T-cell (primary cell): Measurements from ENCODE around the gene MAMDC4. TPM values are rescaled to one million over a fixed set of nuclear protein-coding genes. Genes with fewer than 3 reads are reported as not detected.

ENCODE experiments used
- ATAC-seq, 4 experiments: fragments of 200-7000 bp in 3 of 4; fragments of 150-1000 bp in 1 of 4; cut with Tn5 transposase; replicated peaks in 1 of 4; 1 replicate in 3 of 4; 2 replicates in 1 of 4; pipeline ENCODE4 v1.10.0; 2021; ENCODE audit warnings: moderate library complexity in 3 of 4, mild to moderate bottlenecking in 2 of 4, moderate number of reproducible peaks in 1 of 4
- CTCF ChIA-PET, 2 donors: fragments of 300-600 bp; sonication (Branson Sonifier 250); formaldehyde crosslinking; loops; one replicate each; lab custom pipeline; 2022; ENCODE audit warnings: antibody characterized with exemption in 2 of 2; lab: Charles Lee
- POLR2A ChIA-PET, 2 donors: fragments of 300-600 bp; sonication (Branson Sonifier 250); formaldehyde crosslinking; loops; one replicate each; lab custom pipeline; 2022; ENCODE audit warnings: antibody characterized with exemption in 2 of 2; lab: Charles Lee
- DNase-seq, 35 experiments: peaks; one replicate each; pipeline versions ENCODE4 v3.0.0 to v3.0.0-alpha.2; 2013 to 2023
- H3K27ac ChIP-seq: one replicate; pipeline ENCODE4 v1.5.1; 2013; ENCODE audit warnings: low read length
- H3K27me3 ChIP-seq, 2 experiments: replicated peaks in 1 of 2; 1 replicate in 1 of 2; 2 replicates in 1 of 2; pipeline versions ENCODE4 v1.6.1 to v1.7.0; 2013; ENCODE audit warnings: low read length in 1 of 2, mixed read lengths in 1 of 2; ENCODE audit not compliant: control insufficient read depth in 2 of 2, insufficient read depth in 2 of 2; ENCODE audit errors: extremely low read depth in 1 of 2
- H3K36me3 ChIP-seq, 2 donors: 1 replicate in 1 of 2; 2 replicates in 1 of 2; pipeline versions ENCODE4 v1.6.1 to v1.7.0; 2013; ENCODE audit warnings: low read length in 1 of 2; ENCODE audit not compliant: control insufficient read depth in 2 of 2, insufficient read depth in 1 of 2; ENCODE audit errors: extremely low read depth in 1 of 2
- H3K4me1 ChIP-seq, 2 experiments: 1 replicate in 1 of 2; 2 replicates in 1 of 2; pipeline versions ENCODE4 v1.6.1 to v1.7.0; 2013; ENCODE audit warnings: low read length in 2 of 2, mixed read lengths in 1 of 2; ENCODE audit not compliant: insufficient read depth in 2 of 2, control insufficient read depth in 1 of 2; ENCODE audit errors: extremely low read depth in 1 of 2
- H3K4me3 ChIP-seq, 2 donors: 1 replicate in 1 of 2; 2 replicates in 1 of 2; pipeline versions ENCODE4 v1.5.1 to v1.7.0; 2013; ENCODE audit warnings: mild to moderate bottlenecking in 2 of 2, low read length in 1 of 2, moderate library complexity in 1 of 2; ENCODE audit not compliant: control insufficient read depth in 1 of 2; ENCODE audit errors: extremely low read depth in 1 of 2
- H3K9me3 ChIP-seq: 2 replicates; pipeline ENCODE4 v1.7.0; 2013
- H3K27ac Mint-ChIP-seq, 2 donors: one replicate each; pipeline ENCODE4 v1.8.0; 2020 to 2021; ENCODE audit warnings: mild to moderate bottlenecking in 2 of 2, mixed read lengths in 2 of 2
- H3K27me3 Mint-ChIP-seq, 2 donors: one replicate each; pipeline ENCODE4 v1.8.0; 2021 to 2022; ENCODE audit warnings: mixed read lengths in 2 of 2
- H3K36me3 Mint-ChIP-seq: one replicate; pipeline ENCODE4 v1.8.0; 2021; ENCODE audit warnings: mixed read lengths
- H3K4me1 Mint-ChIP-seq, 3 donors: one replicate each; pipeline ENCODE4 v1.8.0; 2020 to 2022; ENCODE audit warnings: mixed read lengths in 3 of 3, mild to moderate bottlenecking in 1 of 3
- H3K4me3 Mint-ChIP-seq, 3 donors: one replicate each; pipeline ENCODE4 v1.8.0; 2020 to 2022; ENCODE audit warnings: mild to moderate bottlenecking in 3 of 3, mixed read lengths in 3 of 3, moderate library complexity in 3 of 3
- H3K9me3 Mint-ChIP-seq, 3 donors: one replicate each; pipeline ENCODE4 v1.8.0; 2020 to 2022; ENCODE audit warnings: mixed read lengths in 3 of 3
- WGBS: methylation state at CpG from one replicate; pipeline ENCODE4 v1.1.5; 2013; ENCODE audit warnings: missing lambda C conversion rate; ENCODE audit not compliant: insufficient coverage; 5-methylcytosine and 5-hydroxymethylcytosine counted together
- total RNA-seq, 35 experiments: library from RNA in 6 of 35; stranded (reverse) in 6 of 35; fragments of 120-200 nt in 1 of 35; gene quantifications; one replicate each; pipeline versions ENCODE4 v1.2.1 to v1.2.4 and lab custom pipeline; 2013 to 2026

MAMDC4 gene
- total RNA-seq, 5 donors from 2014 or later (not counting 1 experiment from before 2014, with no cell fraction given) = 3.0 to 10.7 (median 7.1) TPM

DNA sequence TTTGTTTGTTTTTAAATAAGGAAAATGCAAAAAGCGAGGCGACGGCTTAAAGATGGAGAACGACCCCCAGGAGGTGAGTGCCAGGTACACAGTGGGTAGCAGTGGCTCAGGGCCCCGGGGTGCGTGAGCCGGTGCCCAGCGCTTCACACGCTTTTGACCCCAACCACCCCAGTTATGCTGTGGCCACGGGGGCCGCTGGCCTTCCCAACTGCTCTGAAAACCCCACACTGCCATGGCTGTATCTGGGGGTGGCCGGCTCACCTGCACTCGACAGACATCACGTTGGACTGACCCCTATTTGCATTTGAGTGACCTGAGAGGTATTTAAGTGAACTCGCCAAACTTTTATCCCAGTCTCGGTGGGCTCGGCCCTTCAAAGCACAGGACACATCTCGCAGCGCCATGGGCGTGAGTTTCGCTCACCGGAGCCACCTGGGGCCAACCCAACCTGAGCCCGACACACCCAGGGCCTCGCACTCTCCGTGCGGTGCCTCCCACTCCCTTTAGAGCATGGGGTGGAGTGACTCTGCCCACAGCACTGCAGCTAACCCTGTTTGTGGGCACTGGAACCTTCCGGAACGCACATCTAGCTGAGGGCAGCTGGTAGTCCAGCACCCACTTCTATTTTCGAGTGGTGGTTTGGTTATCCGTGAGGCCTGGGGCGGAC, 23.5 kb upstream of the MAMDC4 start:
- Histone ChIP-seq H3K27ac (no peak overlapping the region), H3K27me3 (no peaks in the 10 kb centered on the region), H3K36me3 (peaks cover 21 to 50% of the 10 kb centered on the region in 2 donors), H3K4me1 (no peaks in the 10 kb centered on the region), H3K4me3 (no peak overlapping the region), H3K9me3 (no peaks in the 10 kb centered on the region)
- Mint-ChIP-seq H3K4me1 (no peaks in the 10 kb centered on the region), H3K4me3 (no peak overlapping the region), H3K27me3 (no peaks in the 10 kb centered on the region), H3K36me3 (peaks cover 4% of the 10 kb centered on the region), H3K27ac (no peak overlapping the region), H3K9me3 (no peaks in the 10 kb centered on the region)
- ChIA-PET POLR2A (no interaction called here), CTCF (no interaction called here)
- DNase-seq = no peak
- 96% methylated on average over 24 of the region's 31 CpGs for WGBS
- ATAC-seq = no peak

DNA sequence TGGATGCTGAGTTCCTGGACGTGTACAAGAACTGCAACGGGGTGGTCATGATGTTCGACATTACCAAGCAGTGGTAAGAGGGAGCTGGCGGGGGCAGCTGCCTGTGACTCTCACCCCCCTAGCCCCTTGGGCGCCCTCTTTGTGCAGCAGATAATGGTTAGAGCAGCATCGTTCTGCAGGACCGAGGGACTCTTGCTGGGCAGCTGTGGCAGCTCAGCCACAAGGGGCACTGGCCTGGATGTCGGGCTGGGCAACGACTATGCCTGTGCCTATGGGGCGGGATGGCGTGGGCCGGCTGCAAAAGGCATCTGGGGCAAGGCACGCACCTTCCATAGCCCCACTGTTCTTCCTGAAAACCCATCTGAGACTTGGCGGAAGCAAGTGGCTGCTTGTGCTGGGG, 22.7 kb upstream of the MAMDC4 start:
- Mint-ChIP-seq H3K4me3 (no peak overlapping the region), H3K4me1 (no peaks in the 10 kb centered on the region), H3K27me3 (no peaks in the 10 kb centered on the region), H3K9me3 (no peaks in the 10 kb centered on the region), H3K36me3 (peaks cover 7% of the 10 kb centered on the region), H3K27ac (no peak overlapping the region)
- no peak overlapping the region for H3K4me3 ChIP-seq
- no peaks in the 10 kb centered on the region for H3K4me1 ChIP-seq
- CTCF ChIA-PET = no interaction called here
- POLR2A ChIA-PET = no interaction called here
- no peaks in the 10 kb centered on the region for H3K9me3 ChIP-seq
- over 99% methylated on average over 9 of the region's 14 CpGs for WGBS
- H3K36me3 ChIP-seq = peaks cover 24 to 45% of the 10 kb centered on the region in 2 donors
- DNase-seq = no peak
- no peak for ATAC-seq
- no peaks in the 10 kb centered on the region for H3K27me3 ChIP-seq
- no peak overlapping the region for H3K27ac ChIP-seq

DNA sequence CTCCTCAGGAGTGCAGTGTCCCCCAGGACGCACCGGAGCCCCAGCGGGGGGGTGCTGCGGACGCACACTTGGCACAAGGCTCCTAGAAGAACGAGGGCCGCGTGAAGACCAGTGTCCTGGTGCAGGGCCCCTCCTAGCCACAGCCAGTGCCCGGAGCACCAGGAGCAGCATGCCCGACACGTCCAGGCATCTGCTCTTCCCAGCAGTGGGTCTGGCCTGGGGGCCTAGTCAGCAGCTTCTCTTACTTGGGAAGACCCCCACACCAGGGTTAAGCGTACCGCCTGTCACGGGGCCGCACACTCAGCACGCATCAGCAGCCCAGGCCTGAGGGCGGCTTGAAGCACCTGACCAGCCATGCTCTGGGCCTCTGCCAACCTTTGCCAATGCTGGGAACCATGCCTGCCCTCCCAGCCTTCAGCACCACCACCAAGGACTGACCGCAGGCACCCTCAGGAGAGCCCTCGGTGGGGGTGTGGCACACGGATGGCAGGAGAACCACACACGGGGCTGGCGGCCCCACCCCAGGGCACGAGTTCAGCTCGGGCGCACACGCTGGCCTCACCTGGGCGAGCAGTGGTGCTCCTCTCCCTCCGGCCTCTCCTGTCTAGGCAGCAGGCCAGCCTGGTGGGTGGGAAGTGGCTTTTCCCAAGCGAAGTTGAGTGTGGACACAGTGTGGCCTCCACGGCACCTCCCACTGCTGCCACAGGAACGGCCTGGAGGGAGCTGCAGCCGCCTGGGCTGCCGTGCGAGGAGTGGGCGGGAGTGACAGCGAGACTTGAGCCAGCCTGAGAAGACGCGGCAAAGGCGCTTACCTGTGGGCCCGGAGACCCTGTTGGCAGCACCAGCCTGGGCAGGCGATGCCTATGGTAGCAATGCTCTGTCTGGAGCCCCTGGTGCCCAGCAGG, 21.9 kb upstream of the MAMDC4 start:
- Mint-ChIP-seq H3K36me3 (peaks cover 7% of the 10 kb centered on the region), H3K27ac (no peak overlapping the region), H3K4me1 (no peaks in the 10 kb centered on the region), H3K4me3 (no peak overlapping the region), H3K27me3 (no peaks in the 10 kb centered on the region), H3K9me3 (no peaks in the 10 kb centered on the region)
- no peak for DNase-seq
- ChIA-PET POLR2A (no interaction called here), CTCF (no interaction called here)
- Histone ChIP-seq H3K27me3 (no peaks in the 10 kb centered on the region), H3K27ac (no peak overlapping the region), H3K36me3 (peaks cover 21 to 40% of the 10 kb centered on the region in 2 donors), H3K4me1 (no peaks in the 10 kb centered on the region), H3K9me3 (no peaks in the 10 kb centered on the region), H3K4me3 (no peak overlapping the region)
- 97% methylated on average over 39 of the region's 41 CpGs for WGBS
- no peak for ATAC-seq

DNA sequence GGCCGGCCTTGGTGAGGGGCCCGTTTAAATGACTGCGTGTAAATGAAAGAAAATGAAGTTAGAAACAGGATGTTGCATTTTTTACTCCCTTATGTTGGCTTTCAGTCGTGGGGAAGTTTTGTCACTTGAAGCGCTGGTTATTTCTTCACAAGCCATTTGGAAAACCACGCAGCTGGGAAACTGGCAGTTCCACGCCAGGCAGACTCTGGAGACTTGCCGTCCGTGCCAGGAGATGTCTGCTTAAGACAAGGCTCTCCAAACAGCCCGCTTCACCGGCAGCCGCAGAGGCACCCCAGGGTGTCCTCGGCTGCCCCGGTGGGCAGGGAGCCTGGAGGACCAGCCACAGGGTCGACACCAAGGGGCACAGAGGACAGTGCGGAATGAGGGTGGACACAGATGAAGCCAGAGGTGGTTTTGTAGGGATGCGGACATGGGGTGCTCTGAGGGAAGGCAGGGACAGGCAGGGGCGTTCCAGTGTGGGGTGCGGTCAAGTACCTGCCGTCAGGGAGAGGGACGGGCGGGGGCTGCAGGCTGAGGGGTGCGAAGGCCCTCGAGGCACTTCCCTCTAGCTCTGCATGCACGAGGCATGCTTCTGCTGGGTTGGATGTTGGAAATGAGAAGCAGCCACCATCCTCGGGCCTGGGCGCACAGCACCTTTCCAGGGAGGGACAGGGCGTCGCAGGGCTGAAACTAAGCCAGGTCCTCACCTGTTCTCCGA, 21.0 kb upstream of the MAMDC4 start:
- Mint-ChIP-seq H3K4me1 (no peaks in the 10 kb centered on the region), H3K9me3 (no peaks in the 10 kb centered on the region), H3K4me3 (no peak overlapping the region), H3K36me3 (peaks cover 7% of the 10 kb centered on the region), H3K27me3 (no peaks in the 10 kb centered on the region), H3K27ac (no peak overlapping the region)
- WGBS = 97% methylated on average over 29 of the region's 30 CpGs
- ChIA-PET CTCF (no interaction called here), POLR2A (no interaction called here)
- Histone ChIP-seq H3K4me3 (no peak overlapping the region), H3K27me3 (no peaks in the 10 kb centered on the region), H3K36me3 (peaks cover 21 to 31% of the 10 kb centered on the region in 2 donors), H3K9me3 (no peaks in the 10 kb centered on the region), H3K27ac (no peak overlapping the region), H3K4me1 (no peaks in the 10 kb centered on the region)
- DNase-seq = no peak
- ATAC-seq = no peak

DNA sequence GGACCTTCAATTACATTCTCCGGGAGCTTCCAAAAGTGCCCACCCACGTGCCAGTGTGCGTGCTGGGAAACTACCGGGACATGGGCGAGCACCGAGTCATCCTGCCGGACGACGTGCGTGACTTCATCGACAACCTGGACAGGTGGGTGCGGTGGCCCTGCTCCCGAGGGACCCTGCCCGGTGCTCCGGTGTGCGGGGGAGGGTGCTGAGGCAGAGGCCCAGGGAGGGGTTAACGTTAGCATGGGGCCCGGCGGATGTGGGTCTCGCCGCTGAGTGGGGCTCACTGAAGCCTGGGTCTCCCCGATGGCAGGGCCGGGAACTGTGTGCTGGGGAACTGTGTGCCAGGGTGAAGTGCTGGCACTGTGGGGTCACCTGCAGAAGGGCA, 20.4 kb upstream of the MAMDC4 start:
- Mint-ChIP-seq H3K4me1 (no peaks in the 10 kb centered on the region), H3K27me3 (no peaks in the 10 kb centered on the region), H3K4me3 (no peak overlapping the region), H3K9me3 (no peaks in the 10 kb centered on the region), H3K36me3 (peaks cover 7% of the 10 kb centered on the region), H3K27ac (no peak overlapping the region)
- Histone ChIP-seq H3K4me1 (no peaks in the 10 kb centered on the region), H3K4me3 (no peak overlapping the region), H3K27ac (no peak overlapping the region), H3K27me3 (no peaks in the 10 kb centered on the region), H3K36me3 (peaks cover 17 to 29% of the 10 kb centered on the region in 2 donors), H3K9me3 (no peaks in the 10 kb centered on the region)
- WGBS = 97% methylated on average over 20 of the region's 23 CpGs
- DNase-seq (no peak), ATAC-seq (no peak)
- CTCF ChIA-PET = no interaction called here
- POLR2A ChIA-PET = no interaction called here

DNA sequence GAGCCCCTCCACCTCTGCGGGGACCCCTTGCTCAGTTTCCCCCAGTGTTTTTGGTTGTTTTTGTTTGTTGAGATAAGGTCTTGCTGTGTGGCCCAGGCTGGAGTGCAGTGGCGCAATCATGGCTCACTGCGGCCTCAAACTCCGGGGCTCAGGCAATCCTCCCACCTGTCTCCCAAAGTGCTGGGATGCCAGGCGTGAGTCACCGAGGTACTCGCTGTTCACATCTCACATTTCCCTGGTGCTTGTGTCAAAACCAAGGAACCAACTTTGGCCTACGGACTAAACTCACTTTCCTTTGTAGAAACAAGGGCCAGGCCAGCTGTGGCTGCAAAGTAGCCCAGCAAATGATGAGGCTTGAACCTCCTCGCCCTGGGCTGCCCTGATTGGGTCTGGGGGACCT, 19.6 kb upstream of the MAMDC4 start:
- Histone ChIP-seq H3K36me3 (peaks cover 11 to 26% of the 10 kb centered on the region in 2 donors), H3K4me1 (no peaks in the 10 kb centered on the region), H3K27ac (no peak overlapping the region), H3K4me3 (no peak overlapping the region), H3K27me3 (no peaks in the 10 kb centered on the region), H3K9me3 (no peaks in the 10 kb centered on the region)
- 93% methylated on average over 8 of the region's 9 CpGs for WGBS
- Mint-ChIP-seq H3K27me3 (no peaks in the 10 kb centered on the region), H3K36me3 (peaks cover 7% of the 10 kb centered on the region), H3K27ac (no peak overlapping the region), H3K9me3 (no peaks in the 10 kb centered on the region), H3K4me1 (no peaks in the 10 kb centered on the region), H3K4me3 (no peak overlapping the region)
- ChIA-PET POLR2A (no interaction called here), CTCF (no interaction called here)
- DNase-seq (no peak), ATAC-seq (no peak)
